ENCODE data around the gene KLF3.

DNA sequence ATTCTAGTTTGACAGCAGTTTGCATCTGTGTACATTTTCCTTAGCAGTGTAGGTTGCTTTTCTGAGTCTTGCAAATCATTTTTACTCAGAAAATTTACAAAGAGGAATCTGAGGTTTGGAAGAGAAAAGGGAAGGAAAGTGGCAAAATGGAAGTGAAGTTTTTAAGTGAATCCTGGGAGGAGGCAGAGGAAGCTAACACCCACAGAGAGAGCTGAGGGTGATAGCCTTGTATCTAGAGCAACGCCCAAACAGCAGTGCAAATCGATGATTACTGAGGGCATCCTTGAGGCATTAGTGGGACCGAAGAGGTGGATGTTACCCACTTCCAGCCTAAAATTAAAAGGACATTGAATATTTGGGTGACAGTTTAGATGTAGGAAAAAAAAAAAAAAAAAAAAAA is 31.8 kb downstream of the KLF3 start:
- TF ChIP-seq CTCF (IDR thresholded peaks at IDR 0.05) (no peak), POLR2A (IDR thresholded peaks at IDR 0.05) (no peak)
